HG03095 (cell line): ENCODE data around the gene SF3B3.
"Not testable (repeated sequence)": the region's sequence is repeated elsewhere in the genome, so short reads cannot be mapped to it uniquely, and the experiment has no call there.

Source experiments
- ATAC-seq: cut with Tn5 transposase; IDR thresholded peaks from one replicate; pipeline ENCODE4 v1.9.1; 2021; ENCODE audit warnings: moderate library complexity; ENCODE audit not compliant: unreplicated experiment

The SF3B3 gene

DNA sequence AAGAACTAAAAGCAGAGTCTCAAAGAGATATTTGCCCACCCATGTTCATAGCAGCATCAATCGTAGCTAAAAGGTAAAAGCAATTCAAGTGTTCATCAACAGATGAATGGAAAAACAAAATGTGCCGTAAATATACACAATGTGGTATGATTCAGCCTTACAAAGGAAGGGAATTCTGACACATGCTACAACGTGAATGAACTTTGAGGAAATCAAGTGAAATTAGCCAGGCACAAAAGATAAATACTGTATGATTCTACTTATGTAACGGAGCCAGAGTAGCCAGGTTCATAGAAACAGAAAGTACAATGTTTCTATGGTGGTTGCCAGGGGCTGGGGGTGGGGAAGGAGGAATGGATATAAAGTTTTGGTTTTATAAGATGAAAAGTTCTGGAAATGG, 64.9 kb downstream of the SF3B3 start:
- no peak for ATAC-seq

DNA sequence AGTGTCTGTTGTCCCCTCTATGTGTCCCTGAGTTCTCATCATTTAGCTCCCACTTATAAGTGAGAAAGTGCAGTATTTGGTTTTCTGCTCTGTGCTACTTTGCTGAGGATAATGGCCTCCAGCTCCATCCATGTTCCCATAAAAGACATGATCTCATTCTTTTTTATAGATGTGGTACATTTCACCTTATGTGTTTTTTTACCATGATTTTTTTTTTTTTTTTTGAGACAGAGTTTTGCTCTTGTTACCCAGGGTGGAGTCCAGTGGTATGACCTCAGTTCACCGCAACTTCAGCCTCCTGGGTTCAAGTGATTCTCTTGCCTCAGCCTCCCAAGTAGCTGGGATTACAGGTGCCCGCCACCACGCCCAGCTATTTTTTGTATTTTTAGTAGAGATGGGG, 65.8 kb downstream of the SF3B3 start:
- ATAC-seq, result not testable (repeated sequence)

DNA sequence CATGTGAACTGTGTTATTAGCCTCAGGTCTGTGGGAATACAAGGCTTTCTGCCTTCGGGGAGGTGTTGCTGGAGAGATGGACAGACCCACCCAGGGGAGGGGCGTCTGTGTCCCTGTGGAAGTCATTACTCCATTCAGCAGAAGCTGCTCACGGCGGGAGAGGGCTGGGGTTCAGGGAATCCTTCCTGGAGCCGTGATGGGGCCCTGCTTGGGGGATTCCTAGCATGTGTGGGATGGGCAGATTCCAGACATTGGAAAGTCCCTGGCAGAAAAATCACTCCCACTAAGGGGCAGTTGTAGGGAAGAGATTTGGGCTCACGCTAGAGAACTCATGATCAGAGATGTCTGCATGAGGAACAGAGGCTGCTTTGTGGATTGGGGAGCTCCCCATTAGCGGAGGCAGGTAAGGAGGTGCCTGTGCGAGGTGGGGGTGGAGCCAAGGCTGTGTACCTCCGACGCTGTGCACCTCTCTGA, 66.4 kb downstream of the SF3B3 start:
- no peak for ATAC-seq

DNA sequence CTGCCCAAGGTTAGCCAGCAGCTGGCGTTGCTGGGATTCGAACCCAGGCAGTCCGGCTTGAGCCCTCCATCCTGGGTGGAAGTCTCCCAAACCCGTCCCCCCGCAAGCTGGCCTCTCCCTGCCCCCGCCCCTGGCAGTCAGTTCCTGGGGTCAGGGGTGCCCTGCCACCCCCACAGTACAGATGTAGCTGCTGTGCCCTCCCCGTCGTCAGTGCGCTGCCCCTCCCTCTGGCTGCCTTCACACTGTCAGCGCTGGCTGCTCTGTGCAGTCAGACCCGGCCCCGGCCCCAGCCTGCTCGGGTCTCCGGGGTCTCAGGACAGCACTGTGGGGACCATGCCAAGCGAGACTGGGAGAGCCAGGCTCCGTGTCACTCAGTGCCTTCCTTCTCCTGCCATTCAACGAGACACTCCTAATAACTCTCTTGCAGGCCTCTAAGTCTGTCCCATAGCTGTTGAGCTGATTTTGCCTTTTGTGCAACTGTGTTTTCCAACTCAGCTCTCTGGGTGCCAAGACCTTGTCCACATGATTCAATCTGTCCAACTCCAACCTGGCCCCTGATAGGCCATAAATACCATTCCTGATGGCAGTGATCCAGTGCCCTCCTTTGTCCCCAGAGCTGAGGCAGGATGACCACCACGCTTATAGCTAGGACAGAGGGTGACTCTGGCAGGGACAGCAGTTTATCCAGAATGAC, 67.3 kb downstream of the SF3B3 start:
- ATAC-seq, result no peak

DNA sequence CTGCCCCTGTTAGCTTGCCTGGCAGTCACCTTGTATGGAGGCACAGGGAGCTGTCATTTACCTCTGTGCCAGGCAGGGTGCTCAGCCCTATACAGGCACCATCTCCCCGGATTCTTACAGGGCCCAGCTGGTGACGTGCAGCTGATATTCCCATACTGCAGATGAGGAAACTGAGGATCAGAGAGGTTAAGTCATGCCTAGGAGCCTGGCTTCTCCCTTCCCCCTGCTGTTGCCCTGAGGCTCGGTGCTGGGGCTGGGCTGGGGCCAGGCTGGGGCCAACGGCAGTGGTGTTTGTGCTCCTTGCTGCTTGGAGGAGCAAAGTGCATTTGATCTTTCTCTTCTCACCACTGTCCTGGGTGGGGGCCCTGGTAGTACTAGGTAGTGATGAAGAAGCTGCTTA, 68.0 kb downstream of the SF3B3 start:
- ATAC-seq, result no peak

DNA sequence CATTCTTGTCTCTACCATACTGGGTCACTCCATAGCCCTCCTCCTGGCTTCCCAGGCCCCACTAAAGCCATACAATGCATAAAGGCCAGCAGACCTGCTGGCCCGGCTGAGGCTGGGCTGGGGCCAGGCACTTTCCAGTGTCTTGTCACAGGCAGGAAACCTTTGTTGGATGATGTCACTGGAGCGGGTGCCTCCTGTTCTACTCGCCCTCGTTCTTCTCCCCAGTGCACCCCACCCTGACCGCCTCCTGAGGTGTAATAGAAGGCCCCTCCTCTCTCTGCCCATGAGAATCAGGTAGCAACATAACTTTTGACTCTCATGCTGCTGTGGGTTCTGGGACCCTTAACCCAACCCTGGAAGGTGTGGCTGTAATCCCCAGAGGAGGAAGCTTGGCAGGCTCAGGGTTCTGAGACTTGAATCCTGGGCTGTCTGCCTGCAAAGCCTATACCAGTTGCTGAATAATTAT, 68.5 kb downstream of the SF3B3 start:
- ATAC-seq, result no peak

DNA sequence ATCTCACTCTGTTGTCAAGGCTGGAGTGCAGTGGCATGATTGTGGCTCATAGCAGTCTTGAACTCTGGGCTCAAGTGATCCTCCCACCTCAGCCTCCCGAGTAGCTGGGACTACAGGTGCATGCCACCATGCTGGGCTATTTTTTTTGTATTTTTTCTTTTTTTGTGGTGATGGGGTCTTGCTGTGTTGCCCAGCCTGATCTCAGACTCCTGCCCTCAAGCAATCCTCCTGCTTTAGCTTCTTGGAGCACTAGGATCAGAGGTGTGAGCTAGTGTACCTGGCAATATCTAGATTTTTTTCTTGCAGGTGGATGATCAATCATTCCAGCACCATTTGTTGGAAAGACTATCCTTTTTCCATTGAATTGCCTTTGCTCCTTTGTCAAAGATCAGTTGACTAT, 69.9 kb downstream of the SF3B3 start:
- no peak for ATAC-seq

DNA sequence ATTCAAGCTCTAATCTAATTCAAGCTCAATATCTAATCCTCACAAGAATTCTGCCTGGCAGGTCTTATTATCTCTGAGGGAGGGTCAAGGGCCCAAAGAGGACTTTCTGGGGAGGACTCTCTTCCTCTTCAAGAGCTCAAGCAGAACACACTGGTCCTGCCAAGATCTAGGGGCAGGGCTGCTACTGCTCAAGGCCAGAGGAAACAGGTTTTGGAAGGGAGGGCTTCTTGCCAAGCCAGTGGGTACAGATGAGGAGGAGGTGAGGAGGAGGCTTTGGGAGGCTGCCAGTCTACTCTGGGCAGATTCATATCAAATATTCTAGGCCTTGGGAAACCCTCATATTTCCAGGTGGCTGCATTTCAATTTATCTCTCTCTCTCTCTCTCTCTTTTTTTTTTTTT, 71.0 kb downstream of the SF3B3 start:
- ATAC-seq, result no peak

DNA sequence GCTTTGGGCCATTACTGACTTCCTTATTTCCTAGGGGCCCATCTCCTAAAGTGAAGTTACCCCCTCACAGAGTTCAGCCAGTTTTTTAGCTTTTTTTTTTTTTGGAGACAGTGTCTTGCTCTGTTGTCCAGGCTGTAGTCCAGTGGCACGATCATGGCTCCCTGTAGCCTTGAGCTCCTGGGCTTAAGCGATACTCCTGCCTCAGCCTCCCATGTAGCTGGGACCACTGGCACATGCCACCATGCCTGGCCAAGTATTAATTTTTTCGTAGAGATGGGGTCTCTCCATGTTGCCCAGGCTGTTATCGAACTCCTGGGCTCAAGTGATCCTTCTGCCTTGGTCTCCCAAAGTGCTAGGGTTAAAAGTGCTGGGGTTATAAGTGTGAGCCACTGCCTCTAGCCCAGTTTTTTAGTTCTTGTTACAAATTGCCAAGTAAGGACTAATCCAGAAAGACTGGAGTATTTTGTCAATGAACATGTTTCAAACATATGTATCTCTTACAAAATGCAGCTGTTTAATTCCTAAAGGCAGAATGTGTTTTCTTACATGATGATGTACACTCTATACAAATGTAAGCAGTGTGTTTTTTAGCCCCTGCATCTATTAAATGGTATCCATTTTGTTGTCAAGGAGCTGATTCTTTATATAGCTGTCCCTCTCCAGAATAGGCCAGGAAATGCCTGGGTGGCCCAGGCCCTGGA, 73.7 kb downstream of the SF3B3 start:
- ATAC-seq, result no peak

DNA sequence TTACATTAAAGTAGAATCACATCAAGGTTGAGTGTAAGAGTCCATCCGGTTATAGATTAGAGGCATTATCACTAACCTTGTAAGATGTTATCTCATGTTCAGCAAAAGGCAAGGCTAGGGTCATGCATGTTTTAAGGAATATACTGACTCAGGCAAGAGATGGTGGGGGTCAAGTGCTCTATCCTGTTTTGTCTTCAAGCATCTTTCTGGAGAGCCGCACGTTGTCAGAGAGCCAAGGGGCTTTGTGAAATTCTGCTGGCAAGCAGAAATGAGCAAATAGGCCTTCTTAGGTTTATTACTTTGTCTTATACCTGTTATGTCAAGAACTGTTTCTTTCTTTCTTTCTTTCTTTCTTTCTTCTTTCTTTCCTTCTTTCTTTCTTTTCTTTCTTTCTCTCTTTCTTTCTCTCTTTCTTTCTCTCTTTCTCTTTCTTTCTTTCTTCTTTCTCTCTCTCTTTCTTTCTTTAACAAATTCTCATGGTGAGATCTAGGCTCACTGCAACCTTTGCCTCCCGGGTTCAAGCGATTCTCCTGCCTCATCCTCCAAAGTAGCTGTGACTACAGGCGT, 75.4 kb downstream of the SF3B3 start:
- ATAC-seq, result no peak

DNA sequence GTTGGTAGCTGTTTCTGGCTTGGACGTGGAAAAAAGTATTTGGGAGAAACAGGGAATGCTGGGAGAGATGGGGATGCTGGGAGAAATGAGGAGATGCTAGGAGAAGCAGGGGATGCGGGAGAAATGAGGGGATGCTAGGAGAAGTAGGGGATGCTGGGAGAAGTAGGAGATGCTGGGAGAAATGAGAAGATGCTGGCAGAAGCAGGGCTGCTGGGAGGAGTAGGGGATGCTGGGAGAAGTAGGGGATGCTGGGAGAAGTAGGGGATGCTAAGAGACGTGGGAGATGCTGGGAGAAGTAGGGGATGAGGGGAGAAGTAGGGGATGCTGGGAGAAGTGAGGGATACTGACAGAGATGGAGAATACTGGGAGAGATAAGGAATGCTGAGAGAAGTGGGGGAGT, 77.1 kb downstream of the SF3B3 start:
- ATAC-seq, result no peak

DNA sequence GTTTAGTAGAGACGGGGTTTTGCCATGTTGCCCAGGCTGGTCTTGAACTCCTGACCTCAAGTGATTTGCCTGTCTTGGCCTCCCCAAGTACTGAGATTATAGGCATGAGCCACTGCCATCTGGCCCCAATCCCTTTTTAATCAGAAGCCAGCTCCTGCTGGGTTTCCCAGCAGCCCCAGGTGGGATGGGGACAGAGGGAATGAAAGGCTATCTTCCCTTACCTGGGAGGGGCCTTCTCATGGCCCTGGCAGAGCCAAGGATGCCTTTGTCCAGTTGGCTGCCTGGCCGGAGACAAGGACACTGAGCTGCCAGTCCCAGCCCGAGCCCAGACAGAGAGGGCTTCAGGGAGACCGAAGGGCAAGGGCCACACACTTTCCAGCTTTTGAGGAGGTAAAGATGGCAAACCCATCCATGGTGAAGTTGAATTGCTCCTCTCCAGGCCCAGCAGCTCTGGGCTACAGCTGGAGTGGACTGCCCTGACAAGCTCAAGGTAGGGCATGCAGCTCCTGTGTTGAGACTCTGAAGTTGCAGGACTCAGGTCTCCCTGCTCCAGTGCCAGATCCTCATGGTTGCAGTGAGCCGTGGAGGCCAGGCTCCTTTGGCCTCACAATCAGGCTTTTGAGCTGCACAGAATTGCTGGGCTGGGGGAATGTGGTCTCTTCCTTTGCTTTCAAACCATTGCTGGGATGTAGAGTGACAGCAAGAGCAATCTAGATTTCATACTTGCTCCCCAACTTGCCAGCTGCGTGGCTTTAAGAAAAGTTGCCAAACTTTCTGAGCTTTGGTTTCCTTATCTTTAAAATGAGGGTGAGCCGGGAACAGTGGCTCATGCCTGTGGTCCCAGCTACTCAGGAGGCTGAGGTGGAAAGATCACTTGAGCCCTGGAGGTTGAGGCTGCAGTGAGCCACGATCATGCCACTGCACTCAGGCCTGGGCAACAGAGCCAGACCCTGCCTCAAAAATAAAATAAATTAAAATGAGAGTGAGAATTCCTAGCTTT, 78.3 kb downstream of the SF3B3 start:
- ATAC-seq, result no peak

DNA sequence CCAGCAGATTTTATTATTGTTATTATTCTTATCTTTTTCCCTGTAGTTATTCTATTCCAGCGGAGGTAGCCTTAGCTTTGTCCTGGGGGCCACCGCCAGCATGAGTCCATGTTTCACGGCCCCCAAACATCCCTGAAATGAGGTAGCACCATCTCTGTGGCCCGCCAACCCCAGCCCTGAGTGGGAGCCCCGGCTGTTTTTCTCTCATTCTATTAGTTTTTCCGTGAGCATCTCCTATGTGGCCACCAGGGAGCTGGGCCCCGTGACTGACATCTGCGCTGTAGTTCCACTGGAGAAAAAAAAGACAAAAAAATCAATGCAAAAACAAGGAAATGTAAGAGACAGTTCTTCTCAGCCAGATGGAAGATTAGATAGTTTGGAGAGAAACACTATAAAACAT, 79.2 kb downstream of the SF3B3 start:
- no peak for ATAC-seq

DNA sequence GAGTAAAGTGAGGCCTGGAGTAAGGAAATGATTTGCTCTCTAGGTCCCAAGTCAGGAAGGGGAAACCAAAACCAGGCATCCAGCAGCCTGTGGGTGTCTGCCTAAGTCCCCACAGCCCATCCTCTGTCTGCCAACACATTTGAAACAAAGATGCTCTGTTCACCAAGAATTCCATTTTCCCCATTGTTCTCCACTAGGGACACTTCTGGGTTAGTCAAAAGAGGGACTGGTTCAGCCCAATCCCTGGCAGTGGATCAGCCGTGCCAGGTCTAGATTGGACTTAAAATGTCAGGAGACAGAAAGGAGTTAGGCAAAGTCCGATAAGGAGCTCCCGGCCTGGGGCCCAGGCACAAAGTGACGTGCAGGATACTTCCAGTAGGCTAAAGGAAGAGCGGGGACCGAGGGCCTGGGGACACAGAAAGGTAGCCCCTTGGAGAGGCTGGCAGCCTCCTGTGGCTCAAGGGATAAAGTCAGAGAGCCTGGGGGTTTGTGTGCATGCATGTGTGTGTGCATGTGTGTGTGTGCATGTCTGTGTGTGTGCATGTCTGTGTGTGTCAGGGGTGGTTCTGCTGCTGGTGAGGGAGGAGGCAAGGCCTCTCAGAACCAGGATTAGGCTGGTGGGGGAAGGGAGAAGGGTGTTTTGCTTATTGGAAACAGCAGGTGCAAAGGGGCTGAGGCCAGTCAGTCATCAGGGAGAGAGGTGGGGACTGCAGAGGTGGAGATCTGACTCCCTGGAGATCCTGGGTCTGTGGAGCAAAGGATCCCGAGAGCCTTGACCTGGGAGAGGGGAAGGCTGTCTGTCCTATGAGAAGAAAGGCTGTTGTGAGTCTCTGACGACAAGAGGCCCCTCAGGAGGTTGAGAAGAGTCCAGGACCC, 81.0 kb downstream of the SF3B3 start:
- no peak for ATAC-seq

DNA sequence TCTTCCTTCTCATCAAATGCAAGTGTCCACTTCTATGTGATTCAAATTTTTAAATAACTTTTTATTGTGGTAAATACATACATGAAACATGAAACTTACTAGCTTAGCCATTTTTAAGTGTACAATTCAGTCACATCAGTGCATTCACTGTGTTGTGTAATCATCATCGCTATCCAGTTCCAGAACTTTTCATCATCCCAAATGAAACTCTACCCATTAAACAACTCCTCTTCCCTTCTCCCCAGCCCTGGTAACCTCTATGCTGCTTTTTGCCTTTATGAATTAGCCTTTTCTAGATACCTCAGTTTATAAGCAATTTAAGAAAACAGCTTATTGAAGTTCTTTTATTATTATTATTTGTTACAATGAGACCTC, 81.7 kb downstream of the SF3B3 start:
- no peak for ATAC-seq

DNA sequence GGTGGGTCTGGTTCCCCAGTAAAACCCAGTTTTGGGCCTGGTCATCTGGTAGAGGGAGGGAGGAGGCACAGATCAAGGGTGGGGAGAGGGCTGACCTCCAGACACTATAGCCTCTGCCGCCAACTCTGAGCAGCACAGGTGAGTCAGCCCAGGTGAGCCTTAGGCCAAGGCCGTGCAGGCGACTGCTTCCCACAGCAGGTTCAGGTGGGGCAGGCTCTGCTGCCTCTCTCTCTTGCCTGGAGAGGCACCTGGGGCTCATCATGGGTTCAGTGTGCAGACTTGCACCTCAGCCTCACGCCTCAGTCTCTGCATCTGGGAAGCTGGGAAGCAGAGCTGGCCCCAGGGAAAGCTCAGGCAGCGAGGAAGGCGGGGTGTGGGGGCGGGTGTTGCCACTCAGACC, 84.9 kb downstream of the SF3B3 start:
- ATAC-seq, result no peak

DNA sequence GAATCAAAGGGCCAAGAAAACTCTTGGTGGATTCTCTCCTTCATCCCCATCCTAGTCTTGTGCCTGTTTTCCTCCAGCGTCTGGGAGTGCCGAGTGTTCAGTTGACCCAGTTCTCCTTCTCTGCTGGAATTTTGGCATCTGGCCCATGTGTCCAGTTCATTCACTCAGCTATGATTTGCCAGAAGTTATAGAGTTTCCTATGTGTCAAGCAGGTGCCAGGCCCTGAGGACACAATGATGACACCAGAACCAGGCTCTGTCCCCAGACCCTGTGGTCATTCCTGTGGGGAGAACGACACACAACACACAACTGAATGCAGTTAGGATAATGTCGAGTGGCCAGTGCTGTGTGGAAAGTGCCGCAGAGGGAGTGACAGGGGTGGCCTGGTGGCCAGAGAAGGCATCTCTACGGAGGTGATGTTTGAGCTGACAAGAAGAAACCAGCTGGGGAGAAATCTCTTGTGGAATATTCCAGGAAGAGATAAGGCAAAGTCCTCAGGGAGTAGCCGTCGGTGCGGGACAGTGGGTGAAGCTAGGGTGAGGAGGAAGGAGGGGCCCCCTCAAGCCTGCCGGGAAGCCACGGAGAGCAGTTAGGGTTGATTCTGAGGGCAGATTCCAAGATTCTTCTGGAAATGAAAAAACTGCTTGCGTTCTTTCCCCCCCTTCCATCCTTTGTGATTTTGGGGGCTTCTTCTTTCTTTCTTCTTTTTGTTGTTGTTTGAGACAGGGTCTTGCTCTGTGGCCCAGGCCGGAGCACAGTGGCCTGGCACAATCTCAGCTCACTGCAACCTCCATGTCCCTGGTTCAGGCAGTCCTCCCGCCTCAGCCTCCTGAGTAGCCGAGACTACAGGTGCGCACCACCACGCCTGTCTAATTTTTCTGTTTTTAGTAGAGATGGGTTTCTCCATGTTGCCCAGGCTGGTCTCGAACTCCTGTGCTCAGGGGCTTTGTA, 86.9 kb downstream of the SF3B3 start:
- no peak for ATAC-seq

DNA sequence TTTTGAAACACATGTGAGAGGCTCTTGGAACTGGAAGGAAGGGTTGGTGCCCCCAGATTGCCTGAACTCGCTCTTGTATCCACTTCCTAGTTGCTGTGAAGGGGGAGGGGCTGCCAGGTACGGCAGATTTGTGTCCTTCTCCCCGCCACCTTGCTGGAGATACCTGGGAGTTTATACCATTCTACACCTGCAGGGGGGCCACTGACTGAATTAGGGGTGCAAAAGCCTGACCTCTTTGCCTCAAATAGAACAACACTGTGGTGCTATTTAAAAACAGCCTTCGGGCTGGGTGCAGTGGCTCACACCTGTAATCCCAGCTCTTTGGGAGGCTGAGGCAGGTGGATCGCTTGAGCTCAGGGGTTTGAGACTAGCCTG, 87.6 kb downstream of the SF3B3 start:
- no peak for ATAC-seq

DNA sequence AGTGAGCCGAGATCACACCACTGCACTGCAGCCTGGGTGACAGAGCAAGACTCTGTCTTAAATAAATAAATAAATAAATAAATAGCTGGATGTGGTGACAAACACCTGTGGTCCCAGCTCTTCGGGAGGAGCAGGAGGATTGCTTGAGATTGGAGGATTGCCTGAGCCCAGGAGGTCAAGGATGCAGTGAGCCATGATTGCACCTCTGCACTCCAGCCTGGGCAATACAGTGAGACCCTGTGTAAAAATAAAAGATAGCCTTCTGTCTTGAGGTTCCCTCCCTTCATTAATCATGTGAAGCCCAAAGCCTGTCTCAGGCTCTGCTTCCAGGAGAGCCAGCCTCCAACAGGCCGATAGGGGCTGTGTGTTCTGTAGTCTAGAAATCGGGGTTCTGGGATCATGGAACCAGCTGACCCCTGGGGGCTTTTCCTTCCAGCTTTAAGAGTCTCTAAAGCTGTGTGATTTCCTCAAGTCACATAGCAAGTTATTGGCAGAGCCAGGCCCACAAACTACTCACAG, 88.2 kb downstream of the SF3B3 start:
- no peak for ATAC-seq
